Large intestine (tissue), 3 donors: ENCODE measurements around the gene FLRT1. TPM values are rescaled to one million over a fixed set of nuclear protein-coding genes. Genes with fewer than 3 reads are reported as not detected.

Experiments used
- DNase-seq, 2 donors: peaks; one replicate each; pipeline versions ENCODE4 v3.0.0 to v3.0.0-alpha.2; 2013
- H3K27ac ChIP-seq: one replicate; pipeline ENCODE4 v1.5.1; 2013; ENCODE audit warnings: low read length
- H3K27me3 ChIP-seq: 2 replicates; pipeline ENCODE4 v1.6.1; 2013; ENCODE audit warnings: low read length; ENCODE audit not compliant: control insufficient read depth, insufficient read depth
- H3K36me3 ChIP-seq: 2 replicates; pipeline ENCODE4 v1.6.1; 2013; ENCODE audit warnings: low read length; ENCODE audit not compliant: control insufficient read depth, insufficient read depth
- H3K4me1 ChIP-seq: one replicate; pipeline ENCODE4 v1.6.1; 2013; ENCODE audit warnings: low read length; ENCODE audit not compliant: control insufficient read depth, insufficient read depth
- H3K4me3 ChIP-seq: one replicate; pipeline ENCODE4 v1.5.1; 2013; ENCODE audit warnings: low read length
- H3K9me3 ChIP-seq: one replicate; pipeline ENCODE4 v1.6.1; 2013; ENCODE audit warnings: mild to moderate bottlenecking, low read depth, low read length, moderate library complexity; ENCODE audit not compliant: control insufficient read depth
- WGBS: methylation state at CpG from one replicate; pipeline ENCODE4 v1.1.5; 2013; ENCODE audit warnings: low lambda C conversion rate; ENCODE audit not compliant: insufficient coverage; 5-methylcytosine and 5-hydroxymethylcytosine counted together
- polyA plus RNA-seq: library from polyadenylated mRNA; unstranded; fragments of 120-200 nt; gene quantifications from one replicate; pipeline ENCODE4 v1.2.1, GENCODE V29; 2013

The FLRT1 gene
- polyA plus RNA-seq, 1 donor, result 1.9 TPM

- H3K4me3 ChIP-seq, result no peak overlapping the region
- DNase-seq, result no peak
- WGBS, result no CpG with 5 or more reads among the region's 35 CpGs
- no peaks in the 10 kb centered on the region for H3K27me3 ChIP-seq
- H3K27ac ChIP-seq, result no peak overlapping the region
- no peaks in the 10 kb centered on the region for H3K36me3 ChIP-seq
- no peaks in the 10 kb centered on the region for H3K4me1 ChIP-seq
- H3K9me3 ChIP-seq, result peaks cover 3% of the 10 kb centered on the region
These were observed 19.5 kb upstream of the FLRT1 start for GRCh38 chr11:64015935-64016845.

GRCh38 chr11:64017945-64018224 is 17.8 kb upstream of the FLRT1 start:
- Histone ChIP-seq H3K27ac (no peak overlapping the region), H3K4me1 (peaks cover 3% of the 10 kb centered on the region), H3K36me3 (no peaks in the 10 kb centered on the region), H3K9me3 (peaks cover 2% of the 10 kb centered on the region), H3K27me3 (no peaks in the 10 kb centered on the region), H3K4me3 (no peak overlapping the region)
- no CpG with 5 or more reads among the region's 7 CpGs for WGBS
- DNase-seq, result no peak

- no CpG with 5 or more reads among the region's 8 CpGs for WGBS
- no peak overlapping the region for H3K4me3 ChIP-seq
- no peak overlapping the region for H3K27ac ChIP-seq
- H3K4me1 ChIP-seq, result peaks cover 3% of the 10 kb centered on the region
- DNase-seq, result no peak
- H3K36me3 ChIP-seq, result no peaks in the 10 kb centered on the region
- no peaks in the 10 kb centered on the region for H3K27me3 ChIP-seq
- H3K9me3 ChIP-seq, result peaks cover 2% of the 10 kb centered on the region
These were observed 17.4 kb upstream of the FLRT1 start for GRCh38 chr11:64018310-64018709.

GRCh38 chr11:64019106-64020037 is 16.4 kb upstream of the FLRT1 start:
- WGBS, result 100% methylated on average over 4 of the region's 27 CpGs
- no peaks in the 10 kb centered on the region for H3K27me3 ChIP-seq
- DNase-seq, result no peak
- peaks cover 2% of the 10 kb centered on the region for H3K9me3 ChIP-seq
- peaks cover 3% of the 10 kb centered on the region for H3K4me1 ChIP-seq
- H3K36me3 ChIP-seq, result no peaks in the 10 kb centered on the region
- no peak overlapping the region for H3K4me3 ChIP-seq
- H3K27ac ChIP-seq, result no peak overlapping the region

GRCh38 chr11:64020976-64021756 is 14.6 kb upstream of the FLRT1 start:
- WGBS, result no CpG with 5 or more reads among the region's 22 CpGs
- no peak for DNase-seq
- Histone ChIP-seq H3K4me1 (peaks cover 3% of the 10 kb centered on the region), H3K27ac (no peak overlapping the region), H3K4me3 (no peak overlapping the region), H3K27me3 (no peaks in the 10 kb centered on the region), H3K9me3 (peaks cover 2% of the 10 kb centered on the region), H3K36me3 (no peaks in the 10 kb centered on the region)

GRCh38 chr11:64021757-64022093 is 14.0 kb upstream of the FLRT1 start:
- Histone ChIP-seq H3K27me3 (no peaks in the 10 kb centered on the region), H3K4me3 (no peak overlapping the region), H3K9me3 (peaks cover 2% of the 10 kb centered on the region), H3K4me1 (peaks cover 3% of the 10 kb centered on the region), H3K36me3 (no peaks in the 10 kb centered on the region), H3K27ac (no peak overlapping the region)
- no peak for DNase-seq
- no CpG with 5 or more reads among the region's 10 CpGs for WGBS

- peaks cover 3% of the 10 kb centered on the region for H3K4me1 ChIP-seq
- H3K36me3 ChIP-seq, result no peaks in the 10 kb centered on the region
- DNase-seq, result no peak
- H3K27me3 ChIP-seq, result no peaks in the 10 kb centered on the region
- peaks cover 2% of the 10 kb centered on the region for H3K9me3 ChIP-seq
- 53% methylated on average over 3 of the region's 14 CpGs for WGBS
- no peak overlapping the region for H3K4me3 ChIP-seq
- no peak overlapping the region for H3K27ac ChIP-seq
These were observed 13.5 kb upstream of the FLRT1 start for GRCh38 chr11:64022125-64022784.

GRCh38 chr11:64023712-64024710 is 11.7 kb upstream of the FLRT1 start:
- Histone ChIP-seq H3K27me3 (peaks cover 7% of the 10 kb centered on the region), H3K27ac (no peak overlapping the region), H3K4me1 (peaks cover 3% of the 10 kb centered on the region), H3K4me3 (no peak overlapping the region), H3K36me3 (no peaks in the 10 kb centered on the region), H3K9me3 (peaks cover 3% of the 10 kb centered on the region)
- DNase-seq, result no peak
- WGBS, result 93% methylated on average over 11 of the region's 20 CpGs

- Histone ChIP-seq H3K27me3 (peaks cover 7% of the 10 kb centered on the region), H3K9me3 (peaks cover 3% of the 10 kb centered on the region), H3K27ac (no peak overlapping the region), H3K4me1 (peaks cover 3% of the 10 kb centered on the region), H3K36me3 (no peaks in the 10 kb centered on the region), H3K4me3 (no peak overlapping the region)
- no CpG with 5 or more reads among the region's 4 CpGs for WGBS
- no peak for DNase-seq
These were observed 10.5 kb upstream of the FLRT1 start for GRCh38 chr11:64025205-64025604.
